MM.1S (cell line): ENCODE results near the gene SSR2.

ENCODE experiments used
- CTCF ChIP-seq: fragments of 300-600 bp; sonication (generic); IDR thresholded peaks from 2 replicates; pipeline ENCODE4 v1.5.1; 2016; ENCODE audit warnings: antibody characterized with exemption, low read length, mixed read lengths
- EZH2 ChIP-seq: fragments of 300-600 bp; sonication (generic); optimal IDR thresholded peaks from 2 replicates; pipeline ENCODE3; 2017; ENCODE audit warnings: low read depth, mild to moderate bottlenecking, antibody characterized with exemption, low read length, mixed read lengths

DNA sequence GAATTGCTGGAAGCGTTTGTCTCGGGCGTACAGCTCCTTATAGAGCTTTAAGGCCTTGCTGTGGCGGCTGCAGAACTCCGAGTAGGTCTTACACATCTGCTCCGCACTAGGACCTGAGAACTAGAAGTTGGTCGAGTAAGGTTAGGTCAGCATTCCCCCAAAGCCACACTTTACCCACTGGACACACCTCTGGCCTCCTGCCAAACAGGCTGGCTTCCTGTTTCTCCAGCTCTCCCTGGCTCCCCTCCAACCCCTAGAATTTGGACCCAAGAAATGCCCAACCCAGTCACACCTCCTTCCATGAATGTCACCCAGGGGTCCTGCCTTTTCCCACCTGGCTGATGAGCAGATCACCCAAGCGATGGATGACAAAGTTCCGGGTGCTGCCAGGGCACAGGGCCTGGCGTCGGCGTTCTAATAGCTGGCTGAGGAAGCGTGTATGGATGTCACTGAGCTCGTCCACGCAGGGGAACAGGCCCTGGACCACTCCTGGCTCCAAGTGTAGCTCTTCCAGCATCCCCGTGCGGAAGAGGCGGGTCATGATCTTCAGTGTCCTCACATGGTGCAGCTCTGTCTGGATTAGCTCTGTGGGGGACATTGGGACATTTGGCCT, 58.0 kb downstream of the SSR2 start:
- TF ChIP-seq CTCF (no peak), EZH2 (no peak)
